ENCODE results near the gene MACROD2.

The MACROD2 gene

DNA sequence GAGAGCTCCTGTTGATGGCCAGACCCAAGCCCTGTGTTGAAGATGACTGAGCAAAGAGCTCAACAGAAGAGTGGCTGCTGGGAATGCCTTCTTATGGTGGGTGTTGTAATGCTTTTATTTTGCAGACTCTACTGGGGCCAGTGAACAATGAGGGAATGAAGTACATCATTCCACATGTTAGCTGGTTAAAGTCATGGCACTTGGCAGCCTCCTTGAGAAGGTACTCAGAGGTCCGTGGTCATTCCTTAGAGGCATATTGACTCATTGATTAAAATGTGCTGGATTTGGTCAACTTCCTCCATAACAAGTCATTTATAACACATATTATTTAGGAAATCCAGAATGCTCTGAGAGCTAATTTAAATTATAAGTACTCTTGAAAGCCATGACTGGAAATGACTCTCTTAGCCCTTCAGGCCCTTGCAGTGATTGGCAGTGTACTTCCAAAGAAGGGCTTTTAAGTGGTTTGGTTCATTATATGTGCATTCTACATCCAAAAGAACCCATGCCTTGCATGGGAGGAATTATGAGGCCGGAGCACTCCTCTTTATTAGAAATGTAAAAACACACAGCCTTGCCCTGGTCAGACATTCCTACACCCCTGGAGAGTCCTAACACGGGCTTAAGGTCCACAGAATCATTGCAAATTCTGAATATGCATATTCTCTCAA is 1601.0 kb downstream of the MACROD2 start:
- no peak for DNase-seq (ENCODE audit: low spot score)

DNA sequence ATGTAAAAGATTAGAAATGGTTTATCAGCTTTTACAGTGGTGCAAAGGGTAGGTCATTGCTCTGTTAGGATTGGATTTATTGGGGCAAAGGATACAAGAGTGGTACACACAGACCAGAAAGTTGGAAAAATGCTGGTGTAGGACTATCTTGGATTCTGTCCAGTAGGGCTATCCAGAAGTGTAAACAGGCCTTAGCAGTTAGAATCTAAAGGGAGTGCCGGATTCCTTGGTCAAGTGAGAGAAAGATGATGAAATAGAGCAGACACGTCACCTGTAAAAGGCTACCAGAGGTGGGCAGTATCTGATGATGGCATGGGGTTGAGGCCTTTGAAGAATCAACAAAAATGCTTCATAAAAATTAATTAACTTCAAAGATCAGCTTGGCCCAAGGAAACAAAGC is 1602.0 kb downstream of the MACROD2 start:
- DNase-seq (ENCODE audit: low spot score), result no peak

DNA sequence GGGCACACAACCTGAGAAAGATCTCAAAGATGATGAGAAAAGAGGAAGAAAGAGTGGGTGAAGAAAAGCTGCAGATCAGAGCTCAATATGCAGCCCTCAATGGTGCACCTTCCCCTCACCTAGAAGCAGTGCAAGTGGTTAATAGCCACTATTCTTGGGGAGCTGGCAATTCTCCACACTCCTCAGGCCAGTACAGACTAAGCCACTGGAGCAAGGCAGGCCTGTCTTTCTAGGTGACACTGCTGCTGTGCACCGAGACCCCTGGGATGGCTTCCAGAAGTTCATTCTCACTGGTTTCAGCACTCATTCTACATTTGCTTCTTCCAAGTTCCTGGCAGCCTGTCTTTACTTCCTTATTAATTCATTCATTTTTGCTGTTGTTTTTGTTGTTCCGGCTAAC is 1604.6 kb downstream of the MACROD2 start:
- no peak for DNase-seq (ENCODE audit: low spot score)

DNA sequence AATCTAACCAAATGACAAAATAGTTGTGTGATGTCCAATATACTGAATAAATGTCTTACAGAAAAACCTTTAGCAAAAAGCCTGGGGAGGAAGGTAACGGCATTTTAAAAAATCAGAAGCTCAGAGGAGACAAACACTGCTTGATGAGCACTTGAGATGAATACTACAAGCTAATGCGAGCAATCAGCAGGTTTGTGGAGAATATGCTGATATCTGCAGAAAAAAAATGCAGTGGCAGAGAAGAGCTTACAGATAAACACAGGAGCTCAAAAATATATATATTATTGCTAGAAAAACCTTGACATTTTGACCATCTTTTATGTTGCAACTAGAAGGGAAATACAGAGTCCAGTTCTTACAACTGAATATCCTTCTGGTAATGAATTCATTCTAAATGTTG is 1605.2 kb downstream of the MACROD2 start:
- no peak for DNase-seq (ENCODE audit: low spot score)

DNA sequence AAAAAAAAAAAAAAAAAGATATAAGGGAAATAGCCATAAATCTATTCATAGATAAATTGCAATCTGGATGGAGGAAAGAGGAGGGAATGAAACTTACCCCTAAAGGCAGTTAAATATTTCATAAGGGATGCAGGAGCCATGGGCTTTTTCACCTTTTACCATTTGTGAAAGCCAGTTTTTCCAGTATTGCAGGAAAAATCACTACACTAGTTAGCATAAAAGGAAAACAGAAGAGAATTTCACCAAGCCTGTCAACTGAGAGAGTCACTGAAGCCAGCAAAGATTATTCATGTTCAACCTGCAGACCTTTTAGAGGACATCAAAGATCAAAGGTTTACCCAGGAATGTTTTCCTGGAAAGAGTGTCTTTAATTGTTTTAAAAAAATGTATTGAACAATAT is 1608.2 kb downstream of the MACROD2 start:
- no peak for DNase-seq (ENCODE audit: low spot score)

DNA sequence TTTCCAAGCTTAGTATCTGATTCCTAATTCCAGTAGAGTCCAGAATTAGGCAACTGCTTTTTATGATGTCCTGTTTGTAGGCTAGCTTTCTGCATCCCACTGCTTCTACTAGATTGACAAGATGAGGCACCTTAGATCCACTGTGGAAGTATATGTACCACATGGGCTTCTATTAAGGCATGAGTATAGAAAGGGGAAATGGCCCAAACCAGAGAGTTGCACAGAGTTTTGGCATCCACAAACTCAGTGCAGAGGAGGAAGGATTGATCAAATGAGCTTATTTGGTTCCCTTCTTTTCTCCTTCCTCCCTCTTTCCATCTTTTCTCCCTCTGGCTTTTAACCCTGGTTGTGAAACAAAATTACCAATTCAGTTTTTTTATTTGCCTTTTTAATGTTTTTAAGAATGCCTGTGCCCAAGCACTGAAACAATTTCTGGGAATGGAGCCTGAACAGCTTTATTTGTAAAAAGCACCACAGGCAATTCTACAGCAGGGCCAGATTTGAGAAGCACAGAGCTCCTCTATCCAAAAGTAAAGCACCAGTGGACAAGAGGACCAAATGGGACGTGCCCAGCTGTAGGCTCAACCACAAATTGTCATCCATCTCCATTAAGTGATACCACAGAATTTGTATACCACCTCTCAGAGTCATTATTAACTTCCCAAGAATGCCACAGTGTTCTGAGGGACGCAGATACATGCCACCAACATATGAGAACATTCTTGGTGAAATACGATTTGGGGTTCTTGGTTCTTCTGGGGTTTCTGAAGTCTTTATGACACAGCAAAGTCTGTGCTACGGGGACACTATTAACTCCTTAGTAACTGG is 1608.9 kb downstream of the MACROD2 start:
- no peak for DNase-seq (ENCODE audit: low spot score)

DNA sequence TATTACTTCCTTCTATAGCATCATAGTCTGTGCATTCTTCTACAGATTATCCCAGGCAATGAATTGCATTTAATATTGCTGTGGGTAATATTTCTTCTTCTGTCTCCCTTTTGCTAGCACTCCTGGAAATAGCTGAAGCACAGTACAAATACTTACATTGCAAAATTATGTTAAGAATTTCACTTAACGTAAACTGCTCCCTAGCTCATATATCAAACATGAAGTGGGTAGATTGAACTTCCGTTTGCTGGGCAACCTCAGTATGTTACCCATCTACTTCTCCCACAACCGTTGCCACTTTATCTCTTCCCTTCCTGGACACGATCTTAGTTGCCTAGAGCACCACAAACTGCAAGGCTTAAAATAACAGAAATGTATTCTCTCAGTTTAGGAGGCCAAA is 1614.6 kb downstream of the MACROD2 start:
- no peak for DNase-seq (ENCODE audit: low spot score)

DNA sequence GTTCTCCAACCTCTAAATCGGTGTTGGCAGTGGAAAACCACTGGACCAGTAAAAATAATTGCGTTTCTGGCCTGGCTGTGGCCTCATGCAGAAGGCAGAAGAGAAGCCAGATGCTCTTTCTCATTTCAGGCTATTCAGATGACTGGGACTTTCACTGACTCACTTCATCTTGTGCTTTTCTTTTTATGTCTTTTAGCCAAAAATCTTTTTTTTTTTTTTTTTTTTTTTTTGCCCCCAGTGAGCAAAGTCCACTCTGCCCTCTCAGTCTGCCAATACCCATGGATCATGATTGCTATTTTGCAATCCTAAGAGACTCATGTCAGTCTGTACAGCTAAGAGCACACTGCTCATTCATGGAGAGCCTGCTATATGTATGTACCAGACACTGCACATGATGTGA is 1615.5 kb downstream of the MACROD2 start:
- no peak for DNase-seq (ENCODE audit: low spot score)

DNA sequence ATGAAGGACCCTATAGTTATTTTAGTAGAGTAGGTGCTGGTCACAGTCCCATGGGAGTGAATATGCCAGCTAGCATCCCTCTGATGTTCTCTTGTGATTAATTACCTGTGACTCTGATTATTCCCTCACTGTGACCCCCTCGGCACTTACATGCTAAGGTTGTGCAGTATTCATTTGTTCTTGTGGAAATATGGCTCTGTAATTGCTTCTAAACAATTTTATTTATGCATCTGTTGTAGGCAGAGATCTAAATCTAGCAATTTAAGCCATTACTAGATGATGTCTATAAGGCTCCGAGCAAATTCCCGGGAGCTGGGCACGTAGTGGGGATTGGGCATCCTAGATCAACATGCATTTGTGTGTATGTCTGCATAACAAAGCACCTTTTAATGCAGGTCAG is 1616.2 kb downstream of the MACROD2 start:
- no peak for DNase-seq (ENCODE audit: low spot score)

DNA sequence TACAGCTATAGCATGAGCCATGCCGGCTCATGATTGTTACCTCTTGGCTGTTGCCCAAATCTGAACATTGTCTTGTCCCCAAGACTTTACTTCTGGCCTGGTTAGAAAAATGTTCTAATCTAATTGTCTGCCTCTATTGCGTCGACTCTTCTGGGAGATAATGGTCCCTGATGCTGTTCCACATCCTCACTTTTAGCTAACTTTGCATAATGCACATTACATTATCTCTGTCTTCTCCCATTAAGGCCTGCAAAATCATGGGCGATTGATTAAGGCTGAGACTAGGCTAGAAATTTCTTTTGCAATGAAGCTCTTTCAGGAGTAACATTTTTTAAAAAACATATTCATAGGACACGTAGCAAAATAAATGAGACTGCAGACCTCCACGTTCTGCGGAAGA is 1616.9 kb downstream of the MACROD2 start:
- no peak for DNase-seq (ENCODE audit: low spot score)

DNA sequence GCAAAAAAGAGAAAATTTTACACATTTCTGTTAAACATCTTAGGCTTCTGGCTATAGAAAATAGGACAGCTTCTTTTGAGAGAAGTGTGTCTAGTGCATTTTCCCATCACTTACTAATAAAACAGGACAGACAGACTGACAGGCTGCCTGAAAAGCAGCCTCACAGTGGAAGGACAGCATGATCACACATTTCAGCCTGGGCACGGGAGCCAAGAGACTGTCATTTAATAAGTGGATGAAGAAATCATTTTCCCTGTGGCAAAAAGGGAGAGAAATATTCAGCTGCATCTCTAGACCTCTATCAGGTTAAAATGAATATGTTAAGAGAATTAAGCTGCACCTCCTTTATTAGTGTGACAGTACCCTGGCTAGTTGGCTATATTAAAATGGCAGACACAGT is 1617.5 kb downstream of the MACROD2 start:
- no peak for DNase-seq (ENCODE audit: low spot score)

DNA sequence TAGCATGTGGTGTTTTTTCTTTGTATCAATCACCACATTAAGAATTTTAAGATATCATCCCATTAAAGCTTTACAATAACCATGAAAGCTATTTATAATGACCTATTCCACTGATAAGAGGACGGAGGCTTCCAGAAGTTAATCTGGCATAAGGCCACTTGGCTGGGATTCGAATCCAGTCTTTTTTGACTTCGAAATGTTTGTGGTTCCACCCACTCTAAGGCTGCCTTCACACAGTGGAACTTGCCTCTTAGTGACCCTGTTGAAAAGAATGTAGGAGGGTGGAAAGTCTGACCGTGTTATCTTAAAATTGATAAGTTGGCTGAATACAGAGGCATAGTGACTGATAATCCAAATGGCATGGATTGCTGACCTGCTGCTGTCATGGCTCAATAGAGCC is 1618.2 kb downstream of the MACROD2 start:
- no peak for DNase-seq (ENCODE audit: low spot score)

DNA sequence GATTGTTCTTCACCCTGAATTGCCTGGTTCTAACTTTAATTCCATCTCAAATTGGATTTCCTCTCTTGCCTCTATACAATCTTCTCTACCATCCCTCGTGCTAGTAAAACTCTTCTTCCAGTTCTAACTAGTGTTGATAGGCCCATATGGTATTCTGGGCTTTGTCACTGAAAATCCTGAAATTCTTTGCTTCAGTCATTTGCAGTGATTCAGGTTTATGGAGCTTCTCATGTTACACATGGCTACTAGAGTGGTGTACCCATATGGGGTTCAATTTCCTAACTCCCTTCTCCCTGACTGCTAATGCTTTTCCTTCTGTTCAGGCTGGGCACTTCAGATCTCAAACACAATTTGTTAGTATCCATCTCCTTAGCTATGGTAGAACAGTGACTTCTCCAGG is 1621.3 kb downstream of the MACROD2 start:
- DNase-seq (ENCODE audit: low spot score), result no peak

DNA sequence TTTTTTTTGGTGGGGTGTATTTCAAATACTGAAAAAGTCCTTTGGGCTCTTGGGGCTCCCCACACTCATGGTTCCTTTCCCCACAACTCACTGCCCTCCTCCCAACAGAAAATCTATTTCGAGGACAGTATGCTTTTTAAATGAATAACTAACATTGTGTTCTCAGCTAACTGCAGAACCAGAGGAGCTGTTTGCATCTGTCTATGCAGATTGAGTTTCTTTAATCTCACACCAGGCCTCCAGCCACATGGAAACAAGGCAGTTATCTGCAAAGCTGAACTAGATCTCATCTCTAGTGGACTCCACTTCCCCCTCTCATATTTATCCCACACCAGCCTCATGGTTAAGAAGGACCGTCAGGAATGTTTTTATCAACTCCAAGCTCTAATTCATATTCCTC is 1622.8 kb downstream of the MACROD2 start:
- no peak for DNase-seq (ENCODE audit: low spot score)

DNA sequence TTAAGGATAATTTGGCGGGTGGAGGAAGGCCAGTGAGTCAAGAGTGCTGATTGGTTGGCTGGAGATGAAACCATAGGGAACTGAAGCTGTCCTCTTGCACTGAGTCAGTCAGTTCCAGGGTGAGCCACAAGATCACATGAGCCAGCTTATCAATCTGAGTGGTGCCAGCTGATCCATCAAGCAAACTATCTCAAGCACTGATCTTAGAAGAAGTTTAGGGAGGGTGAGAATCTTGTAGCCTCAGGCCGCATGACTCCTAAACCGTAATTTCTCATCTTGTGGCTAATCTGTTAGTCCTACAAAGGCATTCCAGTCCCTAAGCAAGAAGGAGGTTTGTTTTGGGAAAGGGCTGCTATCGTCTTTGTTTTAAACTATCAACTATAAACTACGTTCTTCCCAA is 1623.6 kb downstream of the MACROD2 start:
- no peak for DNase-seq (ENCODE audit: low spot score)

DNA sequence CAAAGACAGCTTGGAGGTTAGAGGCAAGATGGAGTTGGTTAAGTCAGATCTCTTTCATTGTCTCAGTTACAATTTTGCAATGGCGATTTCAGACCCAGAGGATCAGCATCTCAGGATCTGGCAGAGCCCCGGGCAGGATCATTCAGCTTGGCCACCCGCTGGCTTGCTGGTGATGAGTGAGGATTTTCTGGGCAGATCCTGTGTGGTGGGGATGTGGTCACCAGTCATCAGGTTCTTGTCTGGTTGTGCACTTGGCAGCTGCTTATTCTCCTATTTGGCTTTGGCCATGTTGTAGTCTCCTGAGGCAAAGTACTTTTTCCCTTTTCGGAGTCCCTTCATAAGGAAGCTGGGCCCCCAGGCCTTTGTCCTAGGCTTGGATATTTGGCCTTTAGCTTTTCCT is 1624.0 kb downstream of the MACROD2 start:
- DNase-seq (ENCODE audit: low spot score), result no peak

DNA sequence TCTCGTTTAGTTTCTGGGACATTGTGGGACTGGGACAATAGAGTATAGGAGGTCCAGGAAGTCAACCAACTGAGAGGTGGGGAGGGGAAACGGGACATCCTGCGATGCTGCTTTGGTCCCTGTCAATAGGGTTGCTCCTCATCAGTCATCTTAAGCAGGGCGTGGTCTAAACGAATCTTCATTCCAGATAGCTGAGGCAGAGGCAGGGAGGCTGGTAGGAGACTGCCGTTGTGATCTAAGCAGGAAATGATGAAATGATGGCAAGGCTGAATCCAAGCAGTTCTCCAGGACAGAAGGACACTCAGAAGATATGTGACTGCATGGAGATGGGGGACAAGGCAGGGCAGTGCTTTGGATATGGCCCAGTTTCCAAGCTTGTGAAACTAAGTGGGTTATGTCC is 1624.5 kb downstream of the MACROD2 start:
- no peak for DNase-seq (ENCODE audit: low spot score)

DNA sequence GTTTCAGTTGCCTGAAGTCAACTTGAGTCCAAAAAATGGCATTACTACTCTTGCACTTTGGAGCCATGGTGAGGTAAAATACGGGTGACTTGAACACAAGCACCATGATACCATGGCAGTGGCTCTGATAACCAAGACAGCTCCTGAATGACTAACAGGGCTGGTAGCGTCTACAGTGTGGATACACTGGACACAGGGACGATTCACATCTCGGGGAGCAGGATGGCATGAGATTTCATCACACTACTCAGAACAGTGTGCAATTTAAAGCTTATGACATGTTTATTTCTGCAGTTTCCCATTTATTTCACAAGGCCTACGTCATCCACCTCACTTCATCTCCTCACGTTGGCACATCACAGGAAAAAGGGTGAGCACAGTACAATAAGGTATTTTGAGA is 1627.1 kb downstream of the MACROD2 start:
- no peak for DNase-seq (ENCODE audit: low spot score)

DNA sequence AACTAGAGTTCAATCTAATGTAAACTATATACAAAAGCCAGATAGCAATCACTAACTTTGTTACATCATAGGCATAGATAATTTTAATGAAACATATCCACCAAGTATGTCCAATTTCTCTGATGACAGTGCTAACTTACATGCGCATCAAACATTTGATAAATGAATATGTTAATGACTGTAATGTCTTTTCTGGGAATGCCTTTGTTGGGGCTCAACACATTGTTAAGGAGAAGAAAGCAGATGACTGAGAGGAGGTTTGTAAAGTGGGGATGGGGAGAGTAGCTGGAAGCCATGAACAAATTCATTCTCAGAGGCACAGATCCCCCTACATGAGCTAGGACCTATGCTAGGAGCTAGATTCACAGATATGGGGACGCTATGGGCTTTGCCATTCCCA is 1627.9 kb downstream of the MACROD2 start:
- no peak for DNase-seq (ENCODE audit: low spot score)

DNA sequence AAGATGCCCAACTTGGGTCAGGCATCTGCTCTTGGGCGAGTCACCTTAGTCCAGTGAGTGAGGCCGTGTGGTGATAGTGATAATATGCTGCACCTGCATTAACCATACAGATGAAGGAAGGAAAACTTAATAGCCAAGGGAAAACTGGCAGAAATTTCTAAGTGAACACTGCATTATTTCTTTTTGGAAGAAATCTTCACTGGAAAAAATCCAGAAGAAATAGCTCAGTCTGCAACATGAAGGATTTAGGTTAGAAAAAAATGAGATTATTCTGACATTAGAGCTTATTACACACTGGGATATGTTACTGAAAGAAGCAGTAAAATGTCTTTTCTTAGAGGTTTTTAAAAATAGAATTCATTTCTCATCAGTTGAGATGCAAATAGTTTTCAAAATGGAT is 1630.7 kb downstream of the MACROD2 start:
- DNase-seq (ENCODE audit: low spot score), result no peak

DNA sequence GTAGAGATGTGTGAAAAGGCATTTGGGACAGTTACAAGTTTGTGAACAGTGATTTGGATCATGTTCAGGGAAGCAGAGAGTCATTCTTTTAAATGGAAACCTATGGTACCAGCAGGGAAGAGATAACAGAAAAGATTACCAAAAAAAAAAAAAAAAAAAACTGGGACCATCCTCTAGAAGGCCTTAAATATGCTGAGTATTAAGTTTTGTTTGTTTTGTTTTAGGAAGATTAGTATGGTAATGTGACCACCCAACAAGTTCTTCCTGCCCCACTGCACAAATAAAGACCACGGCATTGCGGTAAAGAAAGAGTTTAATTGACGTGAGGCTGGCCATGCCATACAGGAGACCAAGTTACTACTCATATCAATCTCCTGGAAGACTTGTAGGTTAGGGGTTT is 1631.8 kb downstream of the MACROD2 start:
- no peak for DNase-seq (ENCODE audit: low spot score)

DNA sequence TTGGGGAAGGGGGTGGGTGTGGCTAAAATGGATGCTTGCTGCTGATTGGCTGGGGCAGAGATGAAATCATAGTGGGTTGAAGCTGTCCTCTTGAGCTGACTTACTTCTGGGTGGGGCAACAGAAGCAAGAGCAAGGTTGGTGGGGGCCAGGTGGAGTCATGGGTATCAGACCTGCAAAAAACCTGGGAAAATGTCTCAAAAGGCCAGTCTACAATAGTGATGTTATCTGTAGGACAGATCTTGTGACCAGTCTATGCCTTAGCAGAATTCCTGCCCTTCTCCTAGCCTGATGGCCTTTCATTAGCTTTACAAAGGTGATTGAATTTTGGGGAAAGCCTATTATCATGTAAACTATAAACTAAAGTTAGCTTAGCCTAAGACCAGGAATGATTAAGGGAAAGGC is 1632.2 kb downstream of the MACROD2 start:
- DNase-seq (ENCODE audit: low spot score), result no peak

DNA sequence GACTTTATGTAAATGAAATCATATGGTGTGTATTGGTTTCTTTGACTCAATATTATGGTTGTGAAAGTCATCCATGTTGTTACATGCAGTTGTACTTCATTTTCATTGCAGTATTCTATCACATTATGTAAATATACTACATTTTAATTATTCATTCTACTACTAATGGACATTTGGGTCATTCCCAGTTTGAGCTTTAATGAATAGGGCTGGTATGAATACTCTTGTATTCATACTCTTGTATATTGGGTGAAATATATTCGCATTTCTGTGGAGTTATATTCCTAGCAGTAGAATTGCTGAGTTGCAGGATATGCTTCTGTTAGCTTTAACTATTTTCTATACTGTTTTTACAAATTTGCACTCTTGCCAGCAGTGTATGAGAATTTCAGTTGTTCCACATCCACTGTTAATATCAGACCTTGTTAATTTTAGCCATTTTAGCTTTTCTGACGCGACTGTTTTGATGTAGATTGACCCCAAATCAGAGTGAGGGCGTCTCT is 1633.6 kb downstream of the MACROD2 start:
- DNase-seq (ENCODE audit: low spot score), result no peak

DNA sequence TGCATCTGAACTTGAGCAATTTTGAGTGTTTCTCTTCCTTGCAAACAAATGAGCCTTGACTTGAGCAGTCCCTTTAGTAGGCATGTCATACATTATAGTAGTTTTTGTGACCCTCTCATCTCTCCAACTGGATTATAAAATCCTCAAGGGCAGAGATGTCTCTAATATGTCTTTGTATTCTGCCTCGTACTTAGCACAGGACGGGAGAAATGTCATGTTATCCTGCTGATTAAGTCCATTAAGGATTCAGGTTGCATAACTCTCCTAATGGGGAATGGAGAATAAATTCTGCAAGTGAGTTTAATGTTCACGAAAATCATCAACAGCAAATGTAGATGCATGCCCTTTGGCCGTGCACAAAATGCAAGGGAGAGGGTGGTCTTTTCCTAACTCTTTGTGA is 1635.0 kb downstream of the MACROD2 start:
- DNase-seq (ENCODE audit: low spot score), result no peak
